ENCODE data around the gene SUN1.
"Not testable (repeated sequence)": the region's sequence is repeated elsewhere in the genome, so short reads cannot be mapped to it uniquely, and the experiment has no call there.

SUN1 gene

DNA sequence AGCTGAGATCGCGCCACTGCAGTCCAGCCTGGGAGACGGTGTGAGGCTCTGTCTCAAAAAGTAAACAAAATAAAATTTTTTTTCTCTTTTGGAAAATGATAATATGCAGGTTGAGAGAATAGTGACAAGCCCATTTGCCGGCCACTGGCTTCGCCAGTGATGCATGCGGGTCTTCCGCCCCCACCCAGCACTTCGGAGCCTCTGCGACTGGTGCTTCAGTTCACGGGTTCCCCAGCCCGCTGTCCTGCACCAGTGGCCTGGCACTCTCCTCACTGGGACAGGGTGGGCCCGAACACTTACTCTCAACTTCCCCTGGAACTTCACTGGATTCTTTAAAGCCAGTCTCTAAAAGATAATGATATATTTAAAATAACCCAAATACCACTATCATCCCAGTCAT, 2.7 kb downstream of the SUN1 start:
- DNase-seq: no peak

DNA sequence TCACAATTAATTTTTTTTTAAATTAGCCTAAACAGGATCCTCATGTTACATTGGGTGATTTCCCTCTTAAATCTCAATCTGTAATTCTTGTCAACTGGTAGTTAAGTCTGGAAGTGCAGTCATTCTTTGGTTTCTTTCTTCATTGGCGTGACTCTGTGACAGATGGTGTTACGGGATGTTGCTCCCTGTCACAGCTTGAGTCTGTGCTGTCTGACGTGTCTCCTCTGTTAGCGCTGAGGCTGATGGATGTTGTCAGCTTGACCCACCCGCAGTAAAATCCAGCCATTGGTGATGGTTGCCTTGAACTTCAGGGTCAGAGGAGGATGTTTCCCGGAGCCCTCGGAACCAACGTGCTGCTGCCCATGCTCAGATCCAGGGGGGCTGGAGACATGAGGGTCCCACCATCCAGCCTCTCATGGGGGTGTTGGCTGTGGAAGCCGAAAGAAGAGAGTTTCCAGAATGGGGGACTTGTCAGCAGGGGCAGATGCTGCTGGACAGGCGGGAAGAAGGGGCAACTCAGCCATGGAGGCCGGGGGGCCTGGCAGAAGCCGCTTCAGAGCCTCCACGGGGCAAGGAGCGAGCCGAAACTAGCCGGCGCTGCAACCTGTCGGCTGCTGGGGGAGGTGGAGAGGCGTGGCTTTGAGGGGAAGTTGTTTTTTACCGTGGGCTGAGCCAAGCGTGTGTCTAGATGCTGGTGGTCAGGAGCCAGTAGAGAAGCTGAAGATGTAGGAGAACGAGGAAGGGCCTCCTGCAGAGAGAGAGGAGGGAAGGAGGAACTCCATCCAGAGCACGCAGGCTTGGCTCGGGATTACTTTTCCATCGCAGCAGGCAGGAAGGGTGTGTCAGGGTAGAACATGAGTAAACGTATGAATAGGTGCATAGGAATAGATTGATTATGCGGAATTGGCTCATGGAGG, 3.5 kb downstream of the SUN1 start:
- DNase-seq: no peak

DNA sequence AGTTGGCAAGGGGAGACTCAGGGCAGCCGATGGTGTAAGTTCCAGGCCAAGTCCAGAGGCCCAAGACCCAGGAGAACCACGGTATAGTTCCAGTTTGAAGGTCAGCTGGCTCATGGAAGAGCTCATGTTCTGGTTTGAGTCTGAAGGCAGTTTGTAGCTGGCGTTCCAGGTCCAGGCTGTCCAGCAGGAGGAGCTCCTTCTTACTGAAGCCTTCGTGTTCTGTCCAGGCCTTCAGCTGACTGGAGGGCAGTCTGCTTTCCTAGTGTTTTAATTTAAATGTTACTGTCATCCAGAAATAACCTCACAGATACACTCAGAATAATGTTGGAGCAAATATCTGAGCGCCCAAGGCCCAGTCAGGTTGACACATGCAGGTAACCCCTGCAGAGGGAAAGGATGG, 4.2 kb downstream of the SUN1 start:
- DNase-seq: no peak

DNA sequence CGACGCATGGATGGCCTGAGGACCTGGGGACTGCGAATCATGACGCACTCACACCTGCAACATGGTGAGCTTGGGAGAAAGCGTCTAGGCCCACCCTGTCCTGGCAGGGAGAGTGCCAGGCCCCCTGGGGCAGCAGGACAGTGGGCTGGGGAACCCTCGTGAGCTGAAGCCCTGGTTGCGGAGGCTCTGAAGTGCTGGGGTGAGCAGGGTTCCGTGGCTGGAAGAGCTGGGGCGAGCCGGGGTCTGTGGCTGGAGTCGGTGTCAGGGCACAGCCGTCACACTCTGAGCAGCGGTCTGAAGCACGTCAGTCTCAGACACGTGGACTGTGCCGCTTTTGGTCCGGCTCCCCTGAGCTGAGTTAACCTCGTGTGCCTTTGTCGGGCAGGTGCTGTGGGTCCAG, 4.7 kb downstream of the SUN1 start:
- DNase-seq: no peak

DNA sequence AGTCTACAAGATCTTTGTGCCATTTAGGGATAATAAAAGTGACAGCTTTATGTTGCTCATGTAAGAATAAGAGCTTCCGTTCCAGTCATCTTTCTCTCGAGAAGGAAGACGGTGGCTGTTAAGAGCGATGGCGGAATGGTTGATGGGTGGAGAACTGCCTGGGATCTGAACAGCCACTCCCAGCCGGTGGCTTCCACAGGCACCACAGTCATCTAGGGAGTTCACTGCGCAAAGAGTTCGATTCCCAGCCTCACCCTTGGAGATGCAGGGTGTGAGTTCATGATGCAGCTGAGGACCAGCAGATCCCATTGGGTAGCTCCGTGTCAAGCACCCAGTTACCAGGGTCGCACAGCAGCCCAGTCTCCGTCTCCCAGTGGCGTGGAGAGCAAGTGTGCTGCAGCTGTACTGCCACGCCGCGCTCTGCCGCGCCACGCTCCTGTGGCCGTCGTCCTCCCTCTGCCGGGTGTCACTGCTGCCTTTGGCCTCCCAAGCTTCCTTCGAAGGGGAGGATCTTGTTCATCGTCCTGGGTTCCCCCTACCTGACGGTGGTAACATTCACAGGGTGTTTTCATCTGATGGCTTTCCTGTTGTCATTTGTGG, 7.8 kb downstream of the SUN1 start:
- no peak for DNase-seq

DNA sequence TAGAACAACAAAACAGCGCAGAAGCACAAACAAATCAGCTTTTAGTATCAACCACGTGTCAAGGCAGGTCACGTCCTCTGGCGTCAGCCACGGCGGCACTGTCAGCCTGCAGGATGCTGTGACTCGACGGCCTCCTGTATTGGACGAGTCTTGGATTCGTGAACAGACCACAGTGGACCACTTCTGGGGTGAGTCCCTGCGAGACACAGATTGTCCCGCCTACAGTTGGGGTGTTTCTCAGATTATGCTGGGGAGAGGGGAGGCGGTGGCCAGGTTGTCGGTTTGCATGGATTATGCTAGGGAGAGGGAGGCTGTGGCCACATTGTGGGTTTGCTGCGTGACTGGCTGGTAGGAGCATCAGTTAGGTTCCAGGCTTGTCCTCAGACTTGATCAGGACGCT, 9.7 kb downstream of the SUN1 start:
- no peak for DNase-seq

DNA sequence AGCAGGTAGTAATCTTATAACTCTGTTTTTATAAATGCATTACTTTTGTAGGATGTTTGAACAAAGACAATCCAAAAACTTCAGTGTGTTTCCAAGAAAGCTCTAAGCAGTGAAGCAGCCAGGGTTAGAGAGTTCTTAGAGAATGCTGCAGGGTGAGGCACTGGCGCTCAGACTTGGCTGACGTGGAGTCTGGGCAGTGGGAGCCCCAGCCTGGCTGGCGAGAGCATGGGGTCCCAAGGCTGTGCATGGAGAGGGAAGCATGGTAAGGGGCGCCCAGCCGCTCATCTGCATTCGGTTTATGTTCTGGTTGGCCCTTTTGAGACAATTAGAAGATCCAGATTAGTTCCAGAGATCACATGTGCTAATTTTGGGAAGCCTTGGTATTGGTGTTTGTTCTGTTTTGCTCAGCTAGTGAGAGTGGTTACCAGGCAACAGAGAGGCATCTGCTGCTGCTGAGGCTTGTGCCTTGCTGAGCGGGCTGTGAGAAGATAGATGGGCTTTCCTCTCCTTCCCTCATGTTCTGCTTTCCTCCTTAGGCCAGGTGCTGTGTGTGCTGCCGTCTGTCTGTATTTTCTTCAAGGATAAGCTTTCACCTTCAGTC, 10.3 kb downstream of the SUN1 start:
- DNase-seq: no peak

DNA sequence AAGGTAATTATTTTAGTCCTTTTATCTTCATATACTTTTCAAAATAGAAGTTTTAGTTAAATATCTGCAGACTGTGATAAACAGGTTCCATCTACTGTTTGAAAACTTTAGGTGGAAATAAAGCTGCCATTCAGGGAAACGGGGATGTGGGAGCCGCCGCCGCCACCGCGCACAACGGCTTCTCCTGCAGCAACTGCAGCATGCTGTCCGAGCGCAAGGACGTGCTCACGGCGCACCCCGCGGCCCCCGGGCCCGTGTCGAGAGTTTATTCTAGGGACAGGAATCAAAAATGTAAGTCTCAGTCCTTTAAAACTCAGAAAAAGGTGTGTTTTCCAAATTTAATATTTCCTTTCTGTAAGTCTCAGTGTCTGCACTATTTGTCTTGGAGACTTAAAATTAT, 11.0 kb downstream of the SUN1 start:
- no peak for DNase-seq

DNA sequence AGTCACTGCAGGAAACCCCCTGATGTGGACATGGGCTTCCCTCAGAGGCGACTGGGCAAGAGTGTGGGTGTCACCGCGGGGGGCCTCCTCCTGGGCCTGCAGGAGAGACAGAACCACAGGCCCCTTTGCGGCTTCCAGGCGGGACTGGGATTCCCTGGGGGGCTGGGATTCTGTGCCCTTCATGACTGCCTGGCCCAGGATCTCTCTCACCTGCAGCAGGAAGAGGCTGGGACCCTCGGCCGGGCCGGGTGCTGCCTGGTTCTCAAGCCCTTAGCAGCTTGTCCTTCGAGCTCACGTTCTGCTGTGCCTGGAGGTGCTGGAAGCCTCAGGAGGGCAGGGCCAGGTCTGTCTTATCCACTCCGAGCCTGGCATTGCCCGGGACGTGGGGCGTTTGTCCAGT, 11.8 kb downstream of the SUN1 start:
- no peak for DNase-seq

DNA sequence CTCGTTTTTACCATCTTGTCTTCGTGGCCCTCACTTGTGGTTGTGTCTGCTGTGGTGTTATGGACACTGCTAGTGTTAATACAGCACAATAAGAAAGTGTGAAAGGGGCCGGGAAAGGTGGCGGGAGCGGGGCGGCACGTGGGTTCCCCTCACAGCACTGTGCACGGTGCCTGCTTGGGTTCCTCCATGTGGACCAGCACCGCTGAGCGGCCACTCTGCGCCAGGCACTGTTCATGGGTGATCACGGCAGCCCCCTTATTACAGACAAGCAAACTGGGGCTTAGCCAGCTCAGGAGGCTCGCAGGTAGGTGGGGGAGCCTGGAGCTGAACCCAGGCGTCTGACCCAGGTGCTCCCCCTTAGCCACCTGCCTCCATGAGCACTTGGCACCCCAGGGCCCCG, 12.2 kb downstream of the SUN1 start:
- no peak for DNase-seq

DNA sequence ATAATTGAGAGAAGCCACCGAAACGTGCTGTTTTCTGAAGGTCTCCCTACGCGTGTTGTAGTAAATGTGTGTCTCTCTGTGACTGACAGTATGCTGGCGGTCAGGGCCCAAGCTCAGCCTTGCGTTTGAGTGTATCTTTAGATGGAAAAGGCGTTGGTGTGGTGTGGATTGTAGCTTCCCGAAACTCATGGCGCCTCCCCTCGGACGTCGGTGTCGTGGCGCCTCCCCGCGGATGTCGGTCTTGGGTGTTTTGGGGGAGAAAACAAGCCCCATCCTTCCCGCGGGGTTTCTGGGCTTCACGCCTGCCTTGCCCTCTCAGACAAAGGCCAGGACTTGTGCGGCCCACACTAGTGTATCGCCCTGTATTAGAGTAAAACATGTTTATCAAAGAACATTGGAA, 12.8 kb downstream of the SUN1 start:
- no peak for DNase-seq

DNA sequence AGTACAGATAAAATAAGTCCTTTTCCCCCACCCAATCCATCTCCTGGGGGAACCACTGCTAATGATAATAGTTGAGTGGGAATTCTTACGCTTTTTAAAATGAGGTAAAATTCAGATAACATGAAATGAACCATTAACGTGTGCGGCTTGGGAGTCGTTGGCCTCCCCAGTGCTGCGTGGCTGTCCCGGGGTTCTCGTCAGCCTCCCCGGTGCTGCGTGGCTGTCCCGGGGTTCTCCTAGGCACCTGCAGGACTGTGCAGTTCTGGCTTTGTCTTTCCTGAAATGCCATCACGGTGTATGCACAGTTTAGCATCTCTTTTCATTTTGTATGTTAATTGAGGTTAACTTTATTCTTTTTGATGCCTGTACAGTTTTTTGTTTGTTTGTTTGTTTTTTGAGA, 13.5 kb downstream of the SUN1 start:
- DNase-seq: no peak

DNA sequence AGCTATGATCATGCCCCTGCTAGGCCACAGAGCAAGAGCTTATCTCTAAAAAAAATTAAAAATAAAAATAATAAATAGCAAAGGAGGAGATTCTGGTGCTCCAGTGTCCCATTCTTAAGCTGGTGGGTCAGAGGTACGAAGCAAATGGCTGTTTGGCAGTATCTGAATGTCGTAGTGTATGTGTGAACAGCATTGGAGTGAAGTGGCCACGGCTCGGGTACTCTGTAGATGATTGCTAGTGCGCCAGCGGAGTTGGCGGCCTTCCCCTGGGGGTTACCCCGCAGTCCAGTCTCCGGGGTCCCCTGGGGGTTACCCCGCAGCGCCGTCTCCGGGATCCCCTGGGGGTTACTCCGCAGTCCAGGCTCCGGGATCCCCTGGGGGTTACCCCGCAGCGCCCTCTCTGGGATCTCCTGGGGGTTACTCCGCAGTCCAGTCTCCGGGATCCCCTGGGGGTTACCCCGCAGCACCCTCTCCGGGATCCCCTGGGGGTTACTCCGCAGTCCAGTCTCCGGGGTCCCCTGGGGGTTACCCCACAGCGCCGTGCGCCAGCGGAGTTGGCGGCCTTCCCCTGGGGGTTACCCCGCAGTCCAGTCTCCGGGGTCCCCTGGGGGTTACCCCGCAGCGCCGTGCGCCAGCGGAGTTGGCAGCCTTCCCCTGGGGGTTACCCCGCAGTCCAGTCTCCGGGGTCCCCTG, 14.8 kb downstream of the SUN1 start:
- not testable (repeated sequence) for DNase-seq

DNA sequence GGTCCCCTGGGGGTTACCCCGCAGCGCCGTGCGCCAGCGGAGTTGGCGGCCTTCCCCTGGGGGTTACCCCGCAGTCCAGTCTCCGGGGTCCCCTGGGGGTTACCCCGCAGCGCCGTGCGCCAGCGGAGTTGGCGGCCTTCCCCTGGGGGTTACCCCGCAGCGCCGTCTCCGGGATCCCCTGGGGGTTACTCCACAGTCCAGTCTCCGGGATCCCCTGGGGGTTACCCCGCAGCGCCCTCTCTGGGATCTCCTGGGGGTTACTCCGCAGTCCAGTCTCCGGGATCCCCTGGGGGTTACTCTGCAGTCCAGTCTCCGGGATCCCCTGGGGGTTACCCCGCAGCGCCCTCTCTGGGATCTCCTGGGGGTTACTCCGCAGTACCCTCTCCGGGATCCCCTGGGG, 15.5 kb downstream of the SUN1 start:
- DNase-seq: not testable (repeated sequence)

DNA sequence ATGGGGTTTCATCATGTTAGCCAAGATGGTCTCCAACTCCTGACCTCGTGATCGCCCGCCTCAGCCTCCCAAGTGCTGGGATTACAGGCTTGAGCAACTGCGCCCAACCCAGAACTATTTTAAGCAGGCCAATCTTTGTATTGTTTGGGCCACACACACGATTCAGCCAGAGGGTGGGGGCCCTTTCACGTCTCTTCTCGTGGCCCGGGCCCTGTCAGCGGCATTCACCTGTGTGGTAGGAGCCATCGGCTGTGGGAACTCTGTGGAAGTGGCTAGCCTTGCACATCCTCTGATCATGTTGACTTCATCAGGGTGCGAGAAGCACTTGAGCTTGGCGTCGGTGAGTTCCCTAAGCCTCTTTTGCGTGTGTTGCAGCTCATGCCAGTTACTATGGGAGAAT, 16.9 kb downstream of the SUN1 start:
- DNase-seq: no peak

DNA sequence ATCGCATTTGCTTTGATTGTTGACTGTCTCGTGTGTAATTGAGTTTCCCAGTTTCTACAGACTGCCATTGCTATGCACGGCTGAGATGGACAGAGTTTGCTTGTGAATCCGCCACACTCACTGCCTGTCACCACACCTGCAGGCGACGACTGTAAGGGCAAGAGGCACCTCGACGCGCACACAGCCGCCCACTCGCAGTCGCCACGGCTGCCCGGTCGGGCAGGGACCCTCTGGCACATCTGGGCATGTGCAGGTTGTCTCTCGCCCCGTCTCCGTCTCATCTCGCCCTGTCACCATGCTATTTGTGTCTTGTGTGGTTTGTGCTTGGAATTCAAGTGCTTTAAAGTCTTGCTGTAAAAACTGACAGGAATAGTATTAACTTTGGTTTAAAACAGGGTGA, 17.5 kb downstream of the SUN1 start:
- DNase-seq: no peak

DNA sequence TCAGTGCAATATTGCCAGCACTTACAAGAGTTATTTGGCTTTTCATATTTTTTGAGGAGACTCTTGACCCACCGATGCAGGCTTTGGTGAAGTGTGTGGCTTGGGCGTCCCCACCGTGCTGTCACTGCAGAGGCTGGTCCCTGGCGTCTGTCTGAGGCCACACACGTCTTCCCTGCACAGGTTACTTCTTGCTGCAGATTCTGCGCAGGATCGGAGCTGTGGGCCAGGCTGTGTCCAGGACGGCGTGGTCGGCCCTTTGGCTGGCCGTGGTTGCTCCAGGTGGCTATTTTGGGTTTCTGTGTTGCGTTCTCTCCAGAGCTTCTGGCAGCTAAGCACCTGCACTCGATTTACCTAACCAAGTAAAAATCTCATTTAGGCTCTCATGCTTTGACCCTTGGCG, 18.9 kb downstream of the SUN1 start:
- DNase-seq: no peak

DNA sequence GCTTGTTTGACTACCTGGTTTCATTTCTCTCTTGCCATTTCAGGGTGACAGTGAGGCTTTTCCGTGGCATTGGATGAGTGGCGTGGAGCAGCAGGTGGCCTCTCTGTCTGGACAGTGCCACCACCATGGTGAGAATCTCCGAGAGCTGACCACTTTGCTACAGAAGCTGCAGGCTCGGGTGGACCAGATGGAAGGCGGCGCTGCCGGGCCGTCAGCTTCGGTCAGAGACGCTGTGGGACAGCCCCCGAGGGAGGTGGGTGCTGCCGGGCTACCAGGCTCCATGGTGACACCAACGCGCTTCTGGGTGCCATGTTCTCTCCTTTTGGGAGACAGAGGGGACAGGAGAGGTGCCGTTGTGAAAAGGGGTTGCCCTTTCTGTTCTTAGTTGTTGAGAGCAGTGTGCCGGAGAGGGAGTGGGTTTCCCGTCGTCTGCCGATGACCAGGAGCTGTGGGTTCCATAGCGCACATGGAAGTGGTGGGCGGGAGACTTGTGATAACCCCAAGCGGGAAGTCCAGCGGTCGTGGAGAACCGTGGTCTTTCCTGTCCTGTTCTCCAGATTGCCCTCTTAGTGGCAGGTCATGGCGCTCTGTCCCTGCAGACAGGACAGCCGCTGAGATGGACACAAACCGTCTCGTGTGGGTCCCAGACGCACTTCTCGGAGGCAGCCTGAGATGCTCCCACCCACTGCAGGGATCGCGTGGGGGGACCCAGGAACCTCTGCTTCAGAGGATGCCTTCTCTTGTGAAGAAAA, 21.3 kb downstream of the SUN1 start:
- DNase-seq: no peak

DNA sequence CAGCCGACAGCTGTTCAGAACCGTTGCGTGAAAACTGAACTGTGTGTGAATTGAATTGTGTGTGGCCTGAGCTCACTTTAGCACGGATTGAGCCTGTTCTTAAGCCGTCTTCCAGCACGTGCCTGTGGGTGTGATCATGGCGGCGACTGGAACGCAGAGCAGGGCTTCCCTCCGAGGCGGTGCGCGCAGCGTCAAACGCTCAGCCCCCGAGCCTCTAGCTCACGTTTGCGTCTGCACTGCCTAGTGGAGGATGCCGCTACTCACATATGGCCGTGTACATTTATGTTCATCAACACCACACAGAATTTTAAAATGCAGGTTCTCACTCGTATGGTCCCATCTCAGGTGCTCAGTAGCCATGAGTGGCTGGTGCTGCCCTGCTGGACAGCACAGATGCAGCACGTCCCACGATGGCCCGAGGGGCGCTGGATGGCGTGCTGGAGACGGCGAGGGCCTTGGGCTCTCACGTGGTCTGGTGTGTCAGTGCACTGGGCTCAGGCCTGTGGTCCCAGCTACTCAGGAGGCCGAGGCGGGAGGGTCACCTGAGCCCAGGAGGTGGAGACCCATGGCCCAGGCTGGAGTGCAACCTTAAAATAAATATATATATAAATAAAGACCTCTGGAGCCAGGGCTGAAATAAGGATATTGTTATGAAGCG, 22.0 kb downstream of the SUN1 start:
- DNase-seq: no peak

DNA sequence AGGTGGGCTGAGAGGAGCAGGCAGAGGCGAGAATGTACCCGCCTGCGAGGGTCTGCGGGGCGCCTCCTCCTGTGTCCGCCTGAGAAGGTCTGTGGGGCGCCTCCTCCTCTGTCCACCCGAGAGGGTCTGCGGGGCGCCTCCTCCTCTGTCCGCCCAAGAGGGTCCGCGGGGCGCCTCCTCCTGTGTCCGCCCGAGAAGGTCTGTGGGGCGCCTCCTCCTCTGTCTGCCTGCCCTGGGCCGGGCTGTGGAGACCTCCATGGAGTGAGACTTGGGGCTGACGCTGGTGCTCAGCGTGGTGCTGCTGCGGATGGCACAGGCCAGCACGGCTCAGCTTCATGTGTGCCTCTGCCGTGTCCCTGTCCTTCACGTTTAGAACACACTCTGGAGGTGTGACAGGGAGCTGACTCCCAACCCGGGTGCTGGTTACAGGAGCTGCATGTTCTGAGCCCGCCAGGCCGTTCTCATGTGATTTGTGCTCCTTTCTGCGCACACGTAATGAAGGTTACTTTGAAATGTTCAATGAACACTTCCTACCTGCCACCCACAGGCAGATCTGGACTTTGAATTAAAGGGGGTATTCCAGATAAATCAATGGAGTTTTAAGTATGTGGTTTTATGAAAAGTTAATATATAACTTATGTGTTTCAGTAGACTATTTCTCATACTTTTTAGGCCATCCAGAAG, 23.6 kb downstream of the SUN1 start:
- no peak for DNase-seq

DNA sequence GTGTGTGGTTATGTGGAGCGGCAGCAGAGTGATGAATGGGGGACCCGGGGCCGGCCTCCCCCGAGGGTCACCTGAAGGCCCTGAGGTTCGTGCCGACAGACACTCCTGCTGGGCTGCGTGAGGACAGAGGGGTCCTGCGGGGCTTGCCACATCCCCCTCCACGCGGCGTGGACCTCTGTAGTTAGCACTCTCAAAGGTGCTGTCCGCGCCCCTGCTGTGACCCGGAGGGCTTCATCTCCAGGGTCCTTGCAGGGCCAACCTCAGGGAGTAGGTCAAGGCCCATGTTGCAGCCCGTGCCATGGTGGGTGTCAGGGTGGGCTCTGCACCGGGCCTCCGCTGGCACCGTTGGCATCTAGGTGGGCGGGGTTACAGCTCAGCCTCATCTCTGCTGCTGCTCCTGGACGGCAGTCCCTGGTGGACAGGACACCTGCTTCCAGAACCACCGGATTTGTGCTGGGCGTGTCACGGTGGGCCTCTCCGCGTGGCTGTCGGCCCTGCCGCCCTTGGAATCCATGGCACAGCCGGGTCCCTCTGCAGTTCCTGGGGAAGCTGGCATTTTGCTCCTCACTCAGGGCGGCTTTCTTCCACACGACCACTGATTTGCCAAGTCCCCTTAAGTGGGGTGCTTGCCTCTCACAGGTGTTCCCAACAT, 24.3 kb downstream of the SUN1 start:
- no peak for DNase-seq
